Bronchial epithelial cell (primary cell): ENCODE measurements around the gene MBD4. TPM values are rescaled to one million over a fixed set of nuclear protein-coding genes. Genes with fewer than 3 reads are reported as not detected.

ENCODE experiments used
- DNase-seq: peaks from one replicate; pipeline ENCODE4 v3.0.0-alpha.2; 2010; ENCODE audit warnings: low read depth
- FAIRE-seq: peaks from 2 replicates; lab custom pipeline; 2011; peaks lifted over from hg19 to GRCh38; lab: Jason Lieb, UNC
- H3K27me3 ChIP-seq: 2 replicates; pipeline ENCODE4 v1.5.1; 2011; ENCODE audit warnings: low read length; ENCODE audit not compliant: control insufficient read depth, insufficient read depth
- H3K36me3 ChIP-seq: 2 replicates; pipeline ENCODE4 v1.5.1; 2011; ENCODE audit warnings: low read length; ENCODE audit not compliant: control insufficient read depth, insufficient read depth
- H3K4me3 ChIP-seq: 2 replicates; pipeline ENCODE4 v1.5.1; 2011; ENCODE audit warnings: mild to moderate bottlenecking, low read depth, low read length, control low read depth
- CTCF ChIP-seq: IDR thresholded peaks from 2 replicates; pipeline ENCODE4 v1.5.1; 2011; ENCODE audit warnings: mild to moderate bottlenecking, moderate library complexity, low read length, control low read depth, inconsistent platforms; ENCODE audit not compliant: insufficient read depth, severe bottlenecking
- total RNA-seq: library from RNA; depleted of rRNA; stranded (reverse); fragments of >200 nt; gene quantifications from 2 replicates; pipeline ENCODE4 v1.2.1, GENCODE V29; 2014

Gene MBD4
- total RNA-seq, 1 donor from 2014 or later: 11.3 TPM

DNA sequence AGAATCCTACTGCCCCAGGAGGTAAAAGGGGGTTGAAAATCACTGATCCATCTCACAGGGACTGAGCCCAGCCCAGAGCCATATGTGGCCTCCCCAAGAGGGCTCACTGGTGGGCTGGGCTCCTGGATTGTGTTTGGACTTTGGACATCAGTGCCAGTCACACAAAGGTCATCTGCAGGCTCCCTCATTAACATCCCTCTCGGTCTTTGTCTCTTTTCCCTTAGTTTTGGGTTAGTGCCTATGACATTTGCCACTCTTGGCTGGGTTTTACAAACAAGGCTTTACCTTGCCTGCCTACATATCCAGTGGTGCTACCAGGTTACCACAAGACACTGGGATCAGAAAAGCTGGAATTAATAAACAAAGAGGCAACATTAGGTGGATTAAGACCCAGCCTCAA, 28.2 kb upstream of the MBD4 start:
- no peaks in the 10 kb centered on the region for H3K36me3 ChIP-seq
- FAIRE-seq: no peak

DNA sequence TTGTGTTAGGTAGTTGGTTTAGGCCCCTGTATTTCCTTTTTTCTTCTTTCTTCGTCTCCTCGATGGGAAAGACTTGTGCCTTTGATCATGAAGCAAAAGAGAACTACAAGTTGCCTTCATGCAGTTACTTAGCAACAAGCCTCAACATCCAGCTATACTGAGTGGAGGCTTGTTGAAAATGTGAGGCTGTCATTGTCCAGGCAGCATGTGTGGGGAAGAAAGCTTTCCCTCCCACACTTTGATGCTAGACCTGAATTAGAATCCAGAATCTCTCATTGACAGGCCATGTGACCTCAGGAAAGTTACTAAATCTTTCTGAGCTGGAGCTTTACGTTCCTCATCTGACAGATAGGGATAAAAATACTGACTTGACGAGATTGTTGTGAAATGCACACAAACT, 24.0 kb upstream of the MBD4 start:
- no peak for TF ChIP-seq CTCF
- FAIRE-seq (no peak), DNase-seq (no peak)
- Histone ChIP-seq H3K36me3 (no peaks in the 10 kb centered on the region), H3K27me3 (no peaks in the 10 kb centered on the region), H3K4me3 (no peak overlapping the region)

More for the DNA sequence above, 28.2 kb upstream of the MBD4 start:
- no peak overlapping the region for H3K4me3 ChIP-seq
- H3K27me3 ChIP-seq: no peaks in the 10 kb centered on the region
- no peak for TF ChIP-seq CTCF
- DNase-seq: no peak

DNA sequence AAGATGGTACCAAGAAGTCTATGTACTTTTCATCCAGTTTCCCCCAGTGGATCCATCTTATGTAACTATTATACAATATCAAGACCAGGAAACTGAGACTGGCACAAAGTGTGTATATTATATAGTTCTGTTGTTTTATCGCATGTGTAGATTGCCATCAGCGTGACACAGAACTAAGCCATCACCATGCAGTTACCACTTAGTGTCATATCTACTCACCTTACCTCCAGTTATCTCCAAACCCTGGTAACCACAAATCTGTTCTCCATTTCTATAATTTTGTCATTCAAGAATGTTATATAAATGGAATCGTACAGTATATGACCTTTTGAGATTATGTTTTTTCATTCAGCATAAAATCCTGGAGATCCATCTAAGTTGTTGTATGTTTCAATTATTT, 23.3 kb upstream of the MBD4 start:
- no peaks in the 10 kb centered on the region for H3K36me3 ChIP-seq
- no peak for TF ChIP-seq CTCF

DNA sequence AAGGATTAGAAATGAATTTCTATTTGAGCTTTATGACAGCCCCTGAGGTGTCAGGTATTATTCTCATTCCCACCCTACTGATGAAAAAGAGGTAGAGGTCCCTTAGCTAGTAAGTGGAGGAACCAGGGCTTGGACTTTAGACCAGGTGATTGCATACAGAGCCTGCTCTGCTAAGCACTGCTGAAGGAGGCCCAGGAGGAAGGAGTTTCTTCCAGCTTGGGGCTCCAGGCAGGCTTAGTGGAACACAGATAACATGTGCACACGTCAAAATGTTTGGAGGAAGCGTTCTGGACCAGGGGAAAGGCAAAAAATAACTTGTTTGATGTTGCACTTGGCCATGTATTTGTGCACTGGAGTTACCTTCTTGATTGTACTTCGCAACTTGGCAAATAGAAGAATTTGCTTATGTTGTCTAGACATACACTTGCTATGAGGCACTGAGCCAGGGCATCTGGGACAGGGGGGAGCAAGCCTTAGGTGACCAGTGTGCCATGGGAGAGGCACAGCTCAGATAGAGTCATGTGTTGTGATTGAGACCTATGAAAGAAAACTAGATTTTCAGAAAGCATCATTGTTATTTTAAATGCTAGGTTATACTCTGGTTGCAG, 22.7 kb upstream of the MBD4 start:
- H3K4me3 ChIP-seq: no peak overlapping the region
- no peak for TF ChIP-seq CTCF
- no peaks in the 10 kb centered on the region for H3K36me3 ChIP-seq
- FAIRE-seq (no peak), DNase-seq (no peak)
- no peaks in the 10 kb centered on the region for H3K27me3 ChIP-seq

More for the DNA sequence above, 23.3 kb upstream of the MBD4 start:
- Histone ChIP-seq H3K4me3 (no peak overlapping the region), H3K27me3 (no peaks in the 10 kb centered on the region)
- FAIRE-seq (no peak), DNase-seq (no peak)

GRCh38 chr3:129461461-129462146, 21.9 kb upstream of the MBD4 start:
- Histone ChIP-seq H3K36me3 (no peaks in the 10 kb centered on the region), H3K27me3 (no peaks in the 10 kb centered on the region), H3K4me3 (no peak overlapping the region)
- TF ChIP-seq CTCF: no peak
- no peak for FAIRE-seq
- DNase-seq: no peak
